SU-DHL-6 (cell line): ENCODE data around the gene MAPT.

ENCODE experiments used
- EZH2phosphoT487 ChIP-seq: fragments of 200-600 bp; sonication (generic), shearing (Covaris generic); conservative IDR thresholded peaks from 2 replicates; pipeline ENCODE4 v1.6.1; 2018; ENCODE audit warnings: mild to moderate bottlenecking, antibody characterized with exemption, low read length, moderate library complexity, mixed read lengths
- TF ChIP-seq, protein P1 (sequence below): fragments of 200-600 bp; sonication (generic); IDR thresholded peaks from one replicate; pipeline ENCODE4 v1.5.1; 2017; ENCODE audit warnings: antibody characterized with exemption, mild to moderate bottlenecking, low read length, moderate library complexity; ENCODE audit not compliant: insufficient read depth, poor library complexity, severe bottlenecking

DNA sequence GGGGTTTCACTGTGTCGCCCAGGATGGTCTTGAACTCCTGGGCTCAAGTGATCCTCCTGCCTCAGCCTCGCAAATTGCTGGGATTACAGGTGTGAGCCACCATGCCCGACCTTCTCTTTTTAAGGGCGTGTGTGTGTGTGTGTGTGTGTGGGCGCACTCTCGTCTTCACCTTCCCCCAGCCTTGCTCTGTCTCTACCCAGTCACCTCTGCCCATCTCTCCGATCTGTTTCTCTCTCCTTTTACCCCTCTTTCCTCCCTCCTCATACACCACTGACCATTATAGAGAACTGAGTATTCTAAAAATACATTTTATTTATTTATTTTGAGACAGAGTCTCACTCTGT is 108.6 kb downstream of the MAPT start:
- TF ChIP-seq, protein P1, sequence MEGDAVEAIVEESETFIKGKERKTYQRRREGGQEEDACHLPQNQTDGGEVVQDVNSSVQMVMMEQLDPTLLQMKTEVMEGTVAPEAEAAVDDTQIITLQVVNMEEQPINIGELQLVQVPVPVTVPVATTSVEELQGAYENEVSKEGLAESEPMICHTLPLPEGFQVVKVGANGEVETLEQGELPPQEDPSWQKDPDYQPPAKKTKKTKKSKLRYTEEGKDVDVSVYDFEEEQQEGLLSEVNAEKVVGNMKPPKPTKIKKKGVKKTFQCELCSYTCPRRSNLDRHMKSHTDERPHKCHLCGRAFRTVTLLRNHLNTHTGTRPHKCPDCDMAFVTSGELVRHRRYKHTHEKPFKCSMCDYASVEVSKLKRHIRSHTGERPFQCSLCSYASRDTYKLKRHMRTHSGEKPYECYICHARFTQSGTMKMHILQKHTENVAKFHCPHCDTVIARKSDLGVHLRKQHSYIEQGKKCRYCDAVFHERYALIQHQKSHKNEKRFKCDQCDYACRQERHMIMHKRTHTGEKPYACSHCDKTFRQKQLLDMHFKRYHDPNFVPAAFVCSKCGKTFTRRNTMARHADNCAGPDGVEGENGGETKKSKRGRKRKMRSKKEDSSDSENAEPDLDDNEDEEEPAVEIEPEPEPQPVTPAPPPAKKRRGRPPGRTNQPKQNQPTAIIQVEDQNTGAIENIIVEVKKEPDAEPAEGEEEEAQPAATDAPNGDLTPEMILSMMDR: no peak
- no peak for TF ChIP-seq EZH2phosphoT487
